ENCODE measurements around the gene FAN1.

FAN1 gene

DNA sequence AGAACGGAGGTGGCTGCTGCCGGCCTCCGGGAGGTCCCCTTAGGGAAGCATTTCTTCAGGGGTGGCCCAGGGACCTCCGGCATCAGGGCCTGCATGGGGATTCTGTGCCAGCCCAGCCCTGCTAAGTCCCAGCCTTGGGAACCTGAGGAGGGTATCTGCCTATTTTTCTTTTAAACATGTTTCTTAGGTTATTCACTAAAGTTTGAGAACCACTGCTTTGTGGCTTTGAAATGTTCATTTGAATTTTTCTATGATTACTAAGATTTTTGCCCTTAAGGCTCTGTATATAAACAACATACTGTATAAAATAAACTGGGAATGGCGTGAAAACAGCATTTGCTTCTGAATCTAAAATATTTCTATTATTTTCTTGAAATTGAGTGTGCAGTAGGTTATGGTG is 24.4 kb downstream of the FAN1 start:
- peaks cover 17% of the 10 kb centered on the region for H3K4me1 Mint-ChIP-seq
- H3K36me3 Mint-ChIP-seq, result peaks cover 71% of the 10 kb centered on the region
- H3K4me3 Mint-ChIP-seq, result no peak overlapping the region
- H3K9me3 Mint-ChIP-seq, result no peaks in the 10 kb centered on the region
- no peaks in the 10 kb centered on the region for H3K27me3 Mint-ChIP-seq
- no peak for ATAC-seq
- peak overlapping the region; percentile 71 for H3K27ac Mint-ChIP-seq

DNA sequence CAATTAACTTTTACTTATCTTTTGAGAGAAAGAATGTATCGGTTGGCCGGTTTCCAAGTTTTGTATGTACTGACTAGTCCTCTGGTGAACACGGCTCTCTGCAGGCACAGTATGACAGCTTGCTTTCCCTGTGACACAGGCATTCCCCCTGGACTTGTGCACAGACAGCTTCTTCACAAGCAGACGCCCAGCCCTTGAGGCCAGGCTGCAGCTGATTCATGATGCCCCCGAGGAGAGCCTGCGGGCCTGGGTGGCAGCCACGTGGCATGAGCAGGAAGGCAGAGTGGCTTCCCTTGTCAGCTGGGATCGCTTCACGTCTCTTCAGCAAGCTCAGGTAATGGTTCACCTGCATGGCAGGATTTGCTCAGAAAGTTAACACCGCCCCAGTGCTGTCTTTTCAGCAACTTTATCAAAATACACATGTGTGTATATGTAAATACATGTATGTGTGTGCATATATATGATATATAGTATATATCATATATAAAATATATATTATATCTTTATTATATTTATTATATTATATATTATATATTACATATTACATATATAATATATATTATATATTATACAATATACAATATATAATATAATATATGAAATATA is 25.5 kb downstream of the FAN1 start:
- Mint-ChIP-seq H3K36me3 (peaks cover 73% of the 10 kb centered on the region), H3K27me3 (no peaks in the 10 kb centered on the region), H3K4me1 (peaks cover 28% of the 10 kb centered on the region), H3K4me3 (no peak overlapping the region), H3K9me3 (no peaks in the 10 kb centered on the region), H3K27ac (no peak overlapping the region)
- no peak for ATAC-seq

DNA sequence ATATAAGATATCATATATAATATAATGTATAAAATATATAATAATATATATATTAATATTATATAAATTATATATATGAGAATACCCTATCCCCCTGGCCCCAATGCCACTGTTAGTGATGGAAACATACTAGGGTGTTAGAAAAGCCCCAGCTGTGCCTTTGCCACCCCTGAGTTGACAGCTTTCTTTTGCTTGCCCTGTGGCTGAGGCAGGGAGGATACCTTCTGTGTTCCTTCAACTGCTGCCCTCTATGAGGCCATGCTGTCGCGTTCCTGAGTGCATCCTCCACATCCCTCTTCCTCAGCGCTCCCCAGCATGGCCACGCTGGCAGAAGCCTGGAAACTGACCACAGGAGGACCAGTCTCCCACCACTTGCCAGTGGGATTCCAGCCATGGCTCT is 26.3 kb downstream of the FAN1 start:
- peak; percentile 54 for ATAC-seq
- Mint-ChIP-seq H3K36me3 (peaks cover 73% of the 10 kb centered on the region), H3K27ac (peak overlapping the region; percentile 76), H3K4me1 (peaks cover 36% of the 10 kb centered on the region), H3K9me3 (no peaks in the 10 kb centered on the region), H3K4me3 (no peak overlapping the region), H3K27me3 (no peaks in the 10 kb centered on the region)

DNA sequence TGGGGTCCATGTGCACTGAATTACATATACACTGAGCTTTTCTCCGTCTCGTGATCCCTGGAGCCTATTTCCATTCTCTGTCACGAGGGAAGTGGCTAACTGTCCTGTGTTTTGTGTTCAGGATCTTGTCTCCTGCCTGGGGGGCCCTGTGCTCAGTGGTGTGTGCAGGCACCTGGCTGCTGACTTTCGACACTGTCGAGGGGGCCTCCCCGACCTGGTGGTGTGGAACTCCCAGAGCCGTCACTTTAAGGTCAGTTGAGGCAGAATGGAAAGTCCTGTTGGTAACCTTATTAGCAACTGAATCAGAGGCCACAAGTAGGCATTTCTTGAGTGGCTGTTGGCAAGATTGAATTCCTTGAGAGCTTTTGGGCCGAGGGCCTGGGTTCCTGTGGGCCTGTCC is 26.7 kb downstream of the FAN1 start:
- Mint-ChIP-seq H3K36me3 (peaks cover 72% of the 10 kb centered on the region), H3K4me1 (peaks cover 36% of the 10 kb centered on the region), H3K27ac (peak overlapping the region; percentile 76), H3K4me3 (no peak overlapping the region), H3K9me3 (no peaks in the 10 kb centered on the region), H3K27me3 (no peaks in the 10 kb centered on the region)
- ATAC-seq, result peak; percentile 89

DNA sequence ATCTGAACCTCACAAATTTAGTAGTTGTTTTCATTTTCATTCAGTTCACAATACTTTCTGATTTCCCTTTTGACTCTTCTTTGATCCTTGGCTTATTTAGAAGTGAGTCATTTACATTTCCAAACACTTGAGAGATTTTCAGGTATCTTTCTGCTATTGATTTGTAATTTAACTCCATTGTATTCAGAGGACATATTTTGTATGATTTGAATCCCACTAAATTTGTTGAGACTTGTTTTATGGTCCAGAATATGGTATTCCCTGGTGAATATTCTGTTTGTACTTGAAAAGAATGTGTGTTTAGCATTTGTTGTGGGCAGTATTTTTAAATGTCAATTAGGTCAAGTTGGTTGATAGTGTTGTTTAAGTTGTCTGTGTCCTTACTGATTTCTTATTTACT is 29.6 kb downstream of the FAN1 start:
- no peak for ATAC-seq
- Mint-ChIP-seq H3K4me1 (peaks cover 36% of the 10 kb centered on the region), H3K27ac (peak overlapping the region; percentile 62), H3K4me3 (no peak overlapping the region), H3K9me3 (no peaks in the 10 kb centered on the region), H3K36me3 (peaks cover 74% of the 10 kb centered on the region), H3K27me3 (no peaks in the 10 kb centered on the region)

DNA sequence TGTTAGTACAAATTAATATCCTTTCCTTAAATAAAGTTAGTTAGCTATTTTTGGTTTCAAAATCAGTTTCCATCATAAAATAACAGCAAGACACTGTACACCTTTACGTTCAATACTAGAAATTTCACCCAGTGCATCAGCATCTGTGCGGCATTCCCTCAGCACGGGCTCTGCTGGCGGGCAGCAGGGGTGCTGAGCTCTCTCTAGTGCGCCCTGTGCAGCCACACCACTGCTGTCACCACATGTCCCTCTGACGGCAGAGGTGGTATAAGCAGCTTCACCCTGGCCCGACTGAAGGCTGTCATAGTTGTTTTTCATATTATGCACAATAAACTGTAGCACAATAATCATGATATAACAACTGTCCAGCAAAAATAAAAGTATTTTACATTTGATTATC is 35.4 kb downstream of the FAN1 start:
- H3K27me3 Mint-ChIP-seq, result no peaks in the 10 kb centered on the region
- H3K4me3 Mint-ChIP-seq, result no peak overlapping the region
- peaks cover 73% of the 10 kb centered on the region for H3K36me3 Mint-ChIP-seq
- ATAC-seq, result no peak
- H3K27ac Mint-ChIP-seq, result no peak overlapping the region
- H3K9me3 Mint-ChIP-seq, result no peaks in the 10 kb centered on the region
- H3K4me1 Mint-ChIP-seq, result peaks cover 9% of the 10 kb centered on the region

DNA sequence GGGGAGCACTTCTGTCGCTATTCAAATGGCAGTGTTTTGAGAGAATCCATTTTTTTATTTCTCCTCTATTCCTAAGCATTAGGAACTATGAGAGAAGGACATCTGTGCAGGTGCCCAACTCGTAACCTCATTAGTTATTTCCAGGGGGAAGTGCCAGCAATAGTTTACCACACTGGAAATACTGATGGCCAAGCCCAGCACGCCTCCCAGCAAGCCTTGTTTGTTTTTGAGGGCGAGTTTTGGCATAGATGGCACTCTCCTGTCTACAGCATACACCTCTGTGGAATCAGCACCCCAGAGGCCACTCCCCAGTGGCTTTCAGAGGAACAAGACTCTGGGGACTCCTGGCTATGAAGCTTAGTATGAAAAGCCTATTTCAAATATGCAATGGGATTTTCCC is 36.6 kb downstream of the FAN1 start:
- Mint-ChIP-seq H3K4me1 (no peaks in the 10 kb centered on the region), H3K9me3 (no peaks in the 10 kb centered on the region), H3K27ac (peak overlapping the region; percentile 29), H3K36me3 (peaks cover 73% of the 10 kb centered on the region), H3K4me3 (no peak overlapping the region), H3K27me3 (no peaks in the 10 kb centered on the region)
- ATAC-seq, result no peak

DNA sequence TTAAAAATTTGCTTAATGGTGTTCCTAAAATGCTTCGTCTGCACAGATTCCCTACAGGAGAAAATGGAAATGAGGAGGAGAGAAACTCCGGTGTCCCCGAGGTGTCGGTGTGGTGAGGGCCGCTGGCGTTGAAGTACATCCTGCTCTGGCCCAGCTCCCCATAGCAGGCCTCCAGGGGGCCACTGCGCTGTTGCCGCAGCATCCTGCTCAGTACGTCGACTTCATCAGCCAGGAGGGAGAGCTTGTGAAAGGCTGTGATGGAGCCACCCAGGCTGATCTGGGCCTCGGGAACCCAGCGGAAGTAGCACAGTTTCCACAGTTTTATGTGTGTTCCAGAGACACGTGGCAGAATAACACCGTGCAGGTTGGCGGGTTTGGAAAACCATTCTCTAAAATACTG is 37.8 kb downstream of the FAN1 start:
- H3K4me3 Mint-ChIP-seq, result no peak overlapping the region
- ATAC-seq, result no peak
- H3K27me3 Mint-ChIP-seq, result no peaks in the 10 kb centered on the region
- no peaks in the 10 kb centered on the region for H3K9me3 Mint-ChIP-seq
- H3K27ac Mint-ChIP-seq, result peak overlapping the region; percentile 29
- H3K4me1 Mint-ChIP-seq, result no peaks in the 10 kb centered on the region
- H3K36me3 Mint-ChIP-seq, result peaks cover 77% of the 10 kb centered on the region

DNA sequence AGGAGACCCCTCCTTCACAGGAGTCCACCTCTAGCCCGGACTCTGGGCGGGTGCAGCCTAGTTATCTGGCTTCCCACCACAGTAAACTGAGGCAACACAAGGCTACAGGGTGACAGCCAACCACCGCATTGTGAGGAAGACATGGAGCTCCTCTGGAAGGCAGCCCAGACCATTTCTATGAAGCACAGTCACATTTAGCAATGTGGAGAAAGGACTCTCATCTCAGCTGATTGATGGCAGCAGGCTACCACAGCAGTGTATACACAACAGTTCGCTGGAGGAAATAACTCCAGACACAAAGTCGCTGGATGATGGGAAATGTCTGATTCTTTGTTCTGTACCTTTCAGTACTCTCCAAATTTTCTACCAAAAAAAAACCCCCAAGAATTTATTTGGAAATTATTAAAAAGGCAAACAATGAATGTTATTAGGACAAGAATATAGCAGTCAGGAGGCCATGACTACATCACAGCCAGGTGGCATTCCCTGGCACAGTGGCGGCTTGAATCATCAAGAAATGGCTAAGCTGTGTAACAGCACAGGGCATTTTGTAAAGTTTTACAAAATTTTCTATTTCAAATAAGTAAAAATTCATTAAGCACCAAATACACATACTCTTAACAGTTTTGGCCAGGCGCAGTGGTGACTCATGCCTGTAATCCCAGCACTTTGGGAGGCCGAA is 40.1 kb downstream of the FAN1 start:
- peaks cover 81% of the 10 kb centered on the region for H3K36me3 Mint-ChIP-seq
- no peak overlapping the region for H3K27ac Mint-ChIP-seq
- ATAC-seq, result no peak
- no peaks in the 10 kb centered on the region for H3K4me1 Mint-ChIP-seq
- H3K4me3 Mint-ChIP-seq, result no peak overlapping the region
- no peaks in the 10 kb centered on the region for H3K9me3 Mint-ChIP-seq
- no peaks in the 10 kb centered on the region for H3K27me3 Mint-ChIP-seq

DNA sequence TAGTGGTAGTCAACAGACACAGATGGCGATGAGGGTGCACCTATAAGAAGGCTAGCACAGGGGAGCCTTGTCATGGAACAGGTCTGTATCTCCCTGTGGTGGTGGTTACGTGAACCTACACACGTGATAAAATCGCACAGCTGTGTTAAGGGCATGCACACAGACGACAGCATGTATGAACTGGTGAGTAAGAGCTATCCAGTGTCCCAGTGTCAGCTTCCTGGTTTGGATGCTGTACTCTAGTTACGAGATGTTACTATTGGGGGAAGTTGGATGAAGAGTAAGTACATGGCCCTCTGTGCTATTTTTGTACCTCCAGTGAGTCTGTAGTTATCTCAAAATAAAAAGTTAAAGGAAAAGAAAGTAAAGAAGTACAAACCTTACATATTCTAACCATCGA is 49.5 kb downstream of the FAN1 start:
- H3K4me3 Mint-ChIP-seq, result no peak overlapping the region
- H3K9me3 Mint-ChIP-seq, result no peaks in the 10 kb centered on the region
- H3K27ac Mint-ChIP-seq, result no peak overlapping the region
- peaks cover 90% of the 10 kb centered on the region for H3K36me3 Mint-ChIP-seq
- peaks cover 9% of the 10 kb centered on the region for H3K4me1 Mint-ChIP-seq
- no peak for ATAC-seq
- H3K27me3 Mint-ChIP-seq, result no peaks in the 10 kb centered on the region

DNA sequence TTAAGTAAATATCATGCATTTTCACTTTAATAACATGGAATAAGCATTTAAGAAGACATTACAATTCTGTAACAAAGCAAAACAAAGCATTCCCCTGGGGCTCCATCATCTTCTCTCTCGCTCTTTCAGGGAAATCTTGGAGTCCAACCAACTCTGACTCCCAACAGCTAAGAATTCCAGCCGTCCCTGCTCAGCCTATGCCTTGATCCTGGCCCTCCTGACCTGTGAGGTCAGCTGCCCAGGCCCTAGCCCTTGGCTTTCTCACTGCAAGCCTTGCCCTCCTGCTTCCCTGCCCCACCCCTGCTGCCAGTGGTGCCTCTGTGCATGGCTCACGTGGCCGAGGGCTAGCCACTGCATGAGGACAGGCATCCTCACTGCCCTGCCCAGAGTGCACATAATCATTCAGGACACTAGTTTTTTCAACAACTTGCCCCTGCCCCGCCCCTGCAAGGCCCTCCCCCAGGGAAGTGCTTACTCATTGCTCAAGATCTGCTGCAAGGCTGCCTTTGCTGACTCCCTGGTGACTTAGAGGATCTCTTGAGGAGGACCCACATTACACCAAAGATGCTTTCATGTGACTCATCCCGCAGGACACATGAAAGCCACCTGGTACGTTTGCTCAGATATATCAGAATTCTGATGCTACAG is 50.1 kb downstream of the FAN1 start:
- ATAC-seq, result no peak
- Mint-ChIP-seq H3K27ac (no peak overlapping the region), H3K4me3 (no peak overlapping the region), H3K36me3 (peaks cover 86% of the 10 kb centered on the region), H3K27me3 (no peaks in the 10 kb centered on the region), H3K4me1 (peaks cover 10% of the 10 kb centered on the region), H3K9me3 (no peaks in the 10 kb centered on the region)

DNA sequence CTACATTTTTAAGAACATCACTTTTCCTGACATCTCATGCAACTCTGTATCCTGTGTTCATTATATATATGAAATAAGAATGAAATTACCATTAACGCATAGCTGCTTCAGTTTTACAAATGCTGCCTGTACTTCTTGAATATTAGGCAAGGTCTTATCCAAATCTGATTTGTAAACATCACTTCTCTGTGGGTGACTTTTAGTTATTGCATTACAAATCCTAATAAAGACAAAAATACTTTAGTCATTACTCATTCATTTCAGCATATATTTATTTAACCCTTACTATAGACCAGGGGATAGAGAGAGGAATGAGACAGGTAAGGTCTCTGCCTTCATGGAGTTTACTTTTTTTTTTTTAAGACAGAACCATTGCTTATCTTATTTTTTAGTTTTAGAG is 51.0 kb downstream of the FAN1 start:
- Mint-ChIP-seq H3K27ac (peak overlapping the region; percentile 27), H3K36me3 (peaks cover 86% of the 10 kb centered on the region), H3K4me3 (no peak overlapping the region), H3K4me1 (peaks cover 10% of the 10 kb centered on the region), H3K27me3 (no peaks in the 10 kb centered on the region), H3K9me3 (no peaks in the 10 kb centered on the region)
- no peak for ATAC-seq

DNA sequence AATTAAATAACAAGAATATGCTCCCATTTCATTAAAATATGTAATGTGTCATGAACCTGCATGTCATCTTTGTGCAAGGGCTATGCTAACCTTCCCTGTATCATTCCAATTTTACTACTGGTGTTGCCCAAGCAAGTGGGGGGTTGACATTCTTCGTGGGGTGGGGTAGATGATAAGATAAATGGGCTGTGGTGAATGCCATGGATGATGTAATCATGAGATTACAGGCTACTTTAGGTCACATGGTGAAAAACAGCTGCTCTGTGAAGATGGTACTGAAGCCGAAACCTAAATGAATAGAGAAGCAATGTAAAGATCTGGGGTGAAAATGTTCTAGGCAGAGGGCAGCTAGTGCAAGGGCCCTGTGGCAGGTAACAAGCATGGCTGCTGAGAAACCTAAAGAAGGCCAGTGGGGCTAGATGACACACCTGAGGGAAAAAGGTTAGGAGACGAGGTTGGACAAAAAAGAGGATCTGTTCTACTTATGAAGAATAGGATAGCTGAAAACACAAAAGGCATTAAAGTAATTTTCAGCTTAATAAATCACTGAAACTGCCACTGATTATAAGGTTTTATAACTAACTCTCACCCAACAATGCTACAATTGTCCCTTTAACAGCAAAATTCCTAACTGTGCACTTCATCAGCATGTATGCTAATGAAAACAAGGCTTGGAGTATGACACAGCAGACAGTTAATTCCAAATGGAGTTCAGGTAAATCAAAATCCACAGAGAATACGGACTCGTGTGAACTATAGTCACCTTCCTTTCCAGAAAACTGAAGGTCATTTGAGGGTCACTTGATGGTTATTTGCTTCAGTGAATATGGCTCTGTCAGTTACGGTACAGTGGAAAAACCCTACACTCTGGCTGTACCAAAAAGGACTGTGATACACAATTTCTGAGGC is 52.8 kb downstream of the FAN1 start:
- H3K4me3 Mint-ChIP-seq, result no peak overlapping the region
- ATAC-seq, result no peak
- H3K4me1 Mint-ChIP-seq, result peaks cover 12% of the 10 kb centered on the region
- no peaks in the 10 kb centered on the region for H3K9me3 Mint-ChIP-seq
- peak overlapping the region; percentile 13 for H3K27ac Mint-ChIP-seq
- H3K27me3 Mint-ChIP-seq, result no peaks in the 10 kb centered on the region
- peaks cover 84% of the 10 kb centered on the region for H3K36me3 Mint-ChIP-seq

DNA sequence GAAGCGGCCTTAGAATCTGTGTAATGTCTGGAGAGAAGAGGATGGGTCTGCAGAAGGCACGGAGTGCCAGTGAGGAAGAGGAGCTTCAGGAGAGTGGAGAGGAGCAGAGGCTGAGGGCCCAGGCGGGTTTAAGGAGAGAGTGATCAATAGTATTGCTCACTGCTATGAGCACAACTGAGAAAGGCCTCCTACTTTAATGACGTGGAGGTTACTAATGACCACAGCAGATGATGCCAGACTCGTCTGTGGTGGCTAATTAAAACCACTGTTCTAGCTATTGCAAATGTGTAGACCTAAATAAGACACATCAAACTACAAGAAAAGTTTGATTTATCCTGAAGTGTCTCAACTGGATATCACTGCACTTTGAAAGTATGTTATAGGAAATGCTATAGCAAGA is 54.5 kb downstream of the FAN1 start:
- peak overlapping the region; percentile 4 for H3K27ac Mint-ChIP-seq
- H3K4me1 Mint-ChIP-seq, result peaks cover 16% of the 10 kb centered on the region
- no peak for ATAC-seq
- no peak overlapping the region for H3K4me3 Mint-ChIP-seq
- H3K27me3 Mint-ChIP-seq, result no peaks in the 10 kb centered on the region
- H3K9me3 Mint-ChIP-seq, result no peaks in the 10 kb centered on the region
- peaks cover 77% of the 10 kb centered on the region for H3K36me3 Mint-ChIP-seq

DNA sequence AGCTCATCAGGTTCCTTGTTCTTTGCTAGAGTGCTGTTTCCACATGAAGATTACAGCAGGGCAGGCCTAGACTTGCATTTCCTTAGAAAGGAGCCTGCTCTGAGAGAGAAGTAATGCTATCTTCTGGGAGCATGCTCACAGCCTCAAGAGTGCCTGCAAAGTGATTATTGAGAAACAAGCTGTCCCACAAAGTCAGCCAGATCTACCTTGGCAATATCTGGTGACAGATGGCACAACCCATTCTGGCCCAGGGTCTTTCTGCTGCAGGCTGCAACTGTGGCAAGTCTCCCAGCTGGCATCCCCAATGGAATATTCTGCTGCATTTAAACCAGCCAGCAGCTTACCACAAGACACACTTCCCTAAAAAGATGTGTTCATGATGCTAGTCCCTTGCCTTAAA is 58.4 kb downstream of the FAN1 start:
- no peak for ATAC-seq
- Mint-ChIP-seq H3K27me3 (no peaks in the 10 kb centered on the region), H3K9me3 (no peaks in the 10 kb centered on the region), H3K4me1 (peaks cover 21% of the 10 kb centered on the region), H3K4me3 (no peak overlapping the region), H3K36me3 (peaks cover 62% of the 10 kb centered on the region), H3K27ac (peak overlapping the region; percentile 59)

All from stimulated activated memory B cell treated with anti-CD40 and anti-IgM and Interleukin-4, amounts not matched to agents 10 μg/mL and 1 μg/mL and 100 μg/mL, for 72 hours (primary cell).